Neuron (in vitro differentiated cells): Measurements from ENCODE around the gene ERBB4.

Experiments used
- H2AFZ ChIP-seq: one replicate; pipeline ENCODE4 v1.6.1; 2013; ENCODE audit warnings: low read depth, mild to moderate bottlenecking, inconsistent platforms, low read length, moderate library complexity
- H3K27me3 ChIP-seq: one replicate; pipeline ENCODE4 v1.6.1; 2013; ENCODE audit warnings: low read length; ENCODE audit not compliant: insufficient read depth
- H3K36me3 ChIP-seq: one replicate; pipeline ENCODE4 v1.6.1; 2013; ENCODE audit warnings: low read length; ENCODE audit not compliant: insufficient read depth
- H3K4me1 ChIP-seq: one replicate; pipeline ENCODE4 v1.6.1; 2013; ENCODE audit warnings: low read length; ENCODE audit not compliant: insufficient read depth
- H3K4me3 ChIP-seq: 2 replicates; pipeline ENCODE4 v1.5.1; 2013; ENCODE audit warnings: mild to moderate bottlenecking, low read length, moderate library complexity
- H3K9me3 ChIP-seq: one replicate; pipeline ENCODE4 v1.6.1; 2013; ENCODE audit warnings: low read length

Gene ERBB4

GRCh38 chr2:212406716-212407115 is 131.9 kb downstream of the ERBB4 start:
- Histone ChIP-seq H3K4me1 (no peaks in the 10 kb centered on the region), H3K36me3 (no peaks in the 10 kb centered on the region), H3K9me3 (peaks cover 1% of the 10 kb centered on the region), H3K27me3 (no peaks in the 10 kb centered on the region), H2AFZ (no peak overlapping the region), H3K4me3 (no peak overlapping the region)

- H2AFZ ChIP-seq = no peak overlapping the region
- peaks cover 1% of the 10 kb centered on the region for H3K9me3 ChIP-seq
- no peak overlapping the region for H3K4me3 ChIP-seq
- H3K4me1 ChIP-seq = peaks cover 5% of the 10 kb centered on the region
- no peaks in the 10 kb centered on the region for H3K27me3 ChIP-seq
- no peaks in the 10 kb centered on the region for H3K36me3 ChIP-seq
These were observed 136.3 kb downstream of the ERBB4 start for GRCh38 chr2:212402316-212402715.

GRCh38 chr2:212398316-212398715 is 140.3 kb downstream of the ERBB4 start:
- Histone ChIP-seq H3K9me3 (no peaks in the 10 kb centered on the region), H3K4me1 (peaks cover 5% of the 10 kb centered on the region), H2AFZ (no peak overlapping the region), H3K27me3 (no peaks in the 10 kb centered on the region), H3K4me3 (no peak overlapping the region), H3K36me3 (no peaks in the 10 kb centered on the region)

- Histone ChIP-seq H3K27me3 (no peaks in the 10 kb centered on the region), H3K9me3 (no peaks in the 10 kb centered on the region), H3K4me1 (peaks cover 4% of the 10 kb centered on the region), H3K4me3 (no peak overlapping the region), H2AFZ (no peak overlapping the region), H3K36me3 (no peaks in the 10 kb centered on the region)
These were observed 146.1 kb downstream of the ERBB4 start for GRCh38 chr2:212392544-212392943.

- no peaks in the 10 kb centered on the region for H3K27me3 ChIP-seq
- no peak overlapping the region for H3K4me3 ChIP-seq
- no peak overlapping the region for H2AFZ ChIP-seq
- no peaks in the 10 kb centered on the region for H3K36me3 ChIP-seq
- H3K9me3 ChIP-seq = no peaks in the 10 kb centered on the region
- H3K4me1 ChIP-seq = peaks cover 4% of the 10 kb centered on the region
These were observed 146.6 kb downstream of the ERBB4 start for GRCh38 chr2:212392043-212392442.

- peaks cover 23% of the 10 kb centered on the region for H3K4me1 ChIP-seq
- no peak overlapping the region for H3K4me3 ChIP-seq
- H3K27me3 ChIP-seq = no peaks in the 10 kb centered on the region
- no peaks in the 10 kb centered on the region for H3K36me3 ChIP-seq
- no peak overlapping the region for H2AFZ ChIP-seq
- no peaks in the 10 kb centered on the region for H3K9me3 ChIP-seq
These were observed 151.5 kb downstream of the ERBB4 start for GRCh38 chr2:212387146-212387545.

- H3K36me3 ChIP-seq = no peaks in the 10 kb centered on the region
- no peak overlapping the region for H2AFZ ChIP-seq
- no peaks in the 10 kb centered on the region for H3K9me3 ChIP-seq
- no peak overlapping the region for H3K4me3 ChIP-seq
- H3K4me1 ChIP-seq = peaks cover 23% of the 10 kb centered on the region
- H3K27me3 ChIP-seq = no peaks in the 10 kb centered on the region
These were observed 153.4 kb downstream of the ERBB4 start for GRCh38 chr2:212385241-212385640.

- no peaks in the 10 kb centered on the region for H3K36me3 ChIP-seq
- H3K4me3 ChIP-seq = no peak overlapping the region
- H2AFZ ChIP-seq = no peak overlapping the region
- H3K27me3 ChIP-seq = no peaks in the 10 kb centered on the region
- peaks cover 23% of the 10 kb centered on the region for H3K4me1 ChIP-seq
- no peaks in the 10 kb centered on the region for H3K9me3 ChIP-seq
These were observed 154.6 kb downstream of the ERBB4 start for GRCh38 chr2:212384027-212384426.

- H3K9me3 ChIP-seq = no peaks in the 10 kb centered on the region
- no peak overlapping the region for H3K4me3 ChIP-seq
- no peak overlapping the region for H2AFZ ChIP-seq
- H3K4me1 ChIP-seq = peaks cover 21% of the 10 kb centered on the region
- no peaks in the 10 kb centered on the region for H3K36me3 ChIP-seq
- no peaks in the 10 kb centered on the region for H3K27me3 ChIP-seq
These were observed 157.0 kb downstream of the ERBB4 start for GRCh38 chr2:212381428-212382102.

GRCh38 chr2:212379103-212379502 is 159.5 kb downstream of the ERBB4 start:
- no peak overlapping the region for H2AFZ ChIP-seq
- H3K27me3 ChIP-seq = no peaks in the 10 kb centered on the region

GRCh38 chr2:212367431-212367830 is 171.2 kb downstream of the ERBB4 start:
- H2AFZ ChIP-seq = no peak overlapping the region
- H3K4me1 ChIP-seq = peaks cover 39% of the 10 kb centered on the region
- H3K9me3 ChIP-seq = peaks cover 2% of the 10 kb centered on the region
- no peak overlapping the region for H3K4me3 ChIP-seq
- H3K36me3 ChIP-seq = no peaks in the 10 kb centered on the region
- H3K27me3 ChIP-seq = no peaks in the 10 kb centered on the region

More at GRCh38 chr2:212379103-212379502, 159.5 kb downstream of the ERBB4 start:
- peaks cover 10% of the 10 kb centered on the region for H3K4me1 ChIP-seq
- H3K4me3 ChIP-seq = no peak overlapping the region
- no peaks in the 10 kb centered on the region for H3K36me3 ChIP-seq
- H3K9me3 ChIP-seq = no peaks in the 10 kb centered on the region

- Histone ChIP-seq H3K4me1 (peaks cover 70% of the 10 kb centered on the region), H3K9me3 (peaks cover 2% of the 10 kb centered on the region), H3K27me3 (no peaks in the 10 kb centered on the region), H2AFZ (no peak overlapping the region), H3K36me3 (no peaks in the 10 kb centered on the region), H3K4me3 (peak overlapping the region; percentile 24)
These were observed 174.3 kb downstream of the ERBB4 start for GRCh38 chr2:212364112-212364985.

- H2AFZ ChIP-seq = peak overlapping the region; percentile 31
- no peak overlapping the region for H3K4me3 ChIP-seq
- no peaks in the 10 kb centered on the region for H3K27me3 ChIP-seq
- no peaks in the 10 kb centered on the region for H3K9me3 ChIP-seq
- H3K4me1 ChIP-seq = peaks cover 94% of the 10 kb centered on the region
- H3K36me3 ChIP-seq = no peaks in the 10 kb centered on the region
These were observed 177.3 kb downstream of the ERBB4 start for GRCh38 chr2:212361174-212361756.
